ENCODE results near the gene SLC25A4. TPM values are rescaled to one million over a fixed set of nuclear protein-coding genes. Genes with fewer than 3 reads are reported as not detected.

SLC25A4 gene
- total and polyA plus RNA-seq, 2 of the 13 experiments (the other 11 are each of a cell fraction or from before 2014, with no cell fraction given): 30.3 to 42.1 TPM

DNA sequence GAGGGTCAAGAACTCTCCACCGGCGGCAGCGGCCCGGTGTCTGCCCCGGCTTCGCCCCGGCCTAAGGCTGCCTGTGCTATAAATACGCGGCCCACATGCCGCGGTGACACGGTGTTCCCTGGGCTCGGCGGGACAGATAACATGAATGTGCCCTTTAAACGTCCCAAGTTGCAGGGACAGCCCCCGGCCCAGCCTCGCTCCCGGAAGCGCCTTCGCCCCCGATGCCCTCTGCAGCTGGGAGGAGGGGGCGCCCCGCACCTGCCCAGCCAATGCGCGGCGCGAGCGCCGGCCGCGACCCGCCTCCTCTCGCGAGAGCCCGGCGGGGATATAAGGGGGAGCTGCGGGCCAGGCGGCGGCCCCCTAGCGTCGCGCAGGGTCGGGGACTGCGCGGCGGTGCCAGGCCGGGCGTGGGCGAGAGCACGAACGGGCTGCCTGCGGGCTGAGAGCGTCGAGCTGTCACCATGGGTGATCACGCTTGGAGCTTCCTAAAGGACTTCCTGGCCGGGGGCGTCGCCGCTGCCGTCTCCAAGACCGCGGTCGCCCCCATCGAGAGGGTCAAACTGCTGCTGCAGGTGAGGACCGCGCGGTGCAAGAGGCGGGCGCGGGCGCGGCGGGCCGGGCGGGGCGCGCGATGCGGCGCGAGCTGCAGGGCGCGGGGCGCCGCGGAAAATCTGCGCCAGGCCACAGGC, at the start of gene SLC25A4 (continued):
- TF ChIP-seq, protein P1, sequence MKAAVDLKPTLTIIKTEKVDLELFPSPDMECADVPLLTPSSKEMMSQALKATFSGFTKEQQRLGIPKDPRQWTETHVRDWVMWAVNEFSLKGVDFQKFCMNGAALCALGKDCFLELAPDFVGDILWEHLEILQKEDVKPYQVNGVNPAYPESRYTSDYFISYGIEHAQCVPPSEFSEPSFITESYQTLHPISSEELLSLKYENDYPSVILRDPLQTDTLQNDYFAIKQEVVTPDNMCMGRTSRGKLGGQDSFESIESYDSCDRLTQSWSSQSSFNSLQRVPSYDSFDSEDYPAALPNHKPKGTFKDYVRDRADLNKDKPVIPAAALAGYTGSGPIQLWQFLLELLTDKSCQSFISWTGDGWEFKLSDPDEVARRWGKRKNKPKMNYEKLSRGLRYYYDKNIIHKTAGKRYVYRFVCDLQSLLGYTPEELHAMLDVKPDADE (CRISPR knock-in tag; IDR thresholded peaks at IDR 0.05): peak; percentile 61; the same call in 1 of the 2 replicates
- TF ChIP-seq HDAC6 (IDR thresholded peaks at IDR 0.05; ENCODE audit: low read depth, low read length): no peak
- no peak; a peak in 2 of 4 replicates for TF ChIP-seq KLF16 (CRISPR knock-in tag; IDR thresholded peaks at IDR 0.05)
- no peak for TF ChIP-seq MBNL3 (CRISPR knock-in tag; conservative IDR thresholded peaks at IDR 0.05)
- TF ChIP-seq ZNF850 (CRISPR knock-in tag; conservative IDR thresholded peaks at IDR 0.05): no peak
- TF ChIP-seq, protein P2, sequence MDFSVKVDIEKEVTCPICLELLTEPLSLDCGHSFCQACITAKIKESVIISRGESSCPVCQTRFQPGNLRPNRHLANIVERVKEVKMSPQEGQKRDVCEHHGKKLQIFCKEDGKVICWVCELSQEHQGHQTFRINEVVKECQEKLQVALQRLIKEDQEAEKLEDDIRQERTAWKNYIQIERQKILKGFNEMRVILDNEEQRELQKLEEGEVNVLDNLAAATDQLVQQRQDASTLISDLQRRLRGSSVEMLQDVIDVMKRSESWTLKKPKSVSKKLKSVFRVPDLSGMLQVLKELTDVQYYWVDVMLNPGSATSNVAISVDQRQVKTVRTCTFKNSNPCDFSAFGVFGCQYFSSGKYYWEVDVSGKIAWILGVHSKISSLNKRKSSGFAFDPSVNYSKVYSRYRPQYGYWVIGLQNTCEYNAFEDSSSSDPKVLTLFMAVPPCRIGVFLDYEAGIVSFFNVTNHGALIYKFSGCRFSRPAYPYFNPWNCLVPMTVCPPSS (IDR thresholded peaks at IDR 0.05): no peak
- no peak for TF ChIP-seq TEAD2 (CRISPR knock-in tag; IDR thresholded peaks at IDR 0.05)
- no peak for TF ChIP-seq SMARCE1 (IDR thresholded peaks at IDR 0.05; ENCODE audit: borderline replicate concordance)
- TF ChIP-seq KDM5A (IDR thresholded peaks at IDR 0.05; ENCODE audit: borderline replicate concordance, low read length): no peak
- 0 out of 2 replicates have a peak, but pooled peaks have one; percentile 49 for TF ChIP-seq ZNF224 (CRISPR knock-in tag; IDR thresholded peaks at IDR 0.05)
- TF ChIP-seq, protein P3, sequence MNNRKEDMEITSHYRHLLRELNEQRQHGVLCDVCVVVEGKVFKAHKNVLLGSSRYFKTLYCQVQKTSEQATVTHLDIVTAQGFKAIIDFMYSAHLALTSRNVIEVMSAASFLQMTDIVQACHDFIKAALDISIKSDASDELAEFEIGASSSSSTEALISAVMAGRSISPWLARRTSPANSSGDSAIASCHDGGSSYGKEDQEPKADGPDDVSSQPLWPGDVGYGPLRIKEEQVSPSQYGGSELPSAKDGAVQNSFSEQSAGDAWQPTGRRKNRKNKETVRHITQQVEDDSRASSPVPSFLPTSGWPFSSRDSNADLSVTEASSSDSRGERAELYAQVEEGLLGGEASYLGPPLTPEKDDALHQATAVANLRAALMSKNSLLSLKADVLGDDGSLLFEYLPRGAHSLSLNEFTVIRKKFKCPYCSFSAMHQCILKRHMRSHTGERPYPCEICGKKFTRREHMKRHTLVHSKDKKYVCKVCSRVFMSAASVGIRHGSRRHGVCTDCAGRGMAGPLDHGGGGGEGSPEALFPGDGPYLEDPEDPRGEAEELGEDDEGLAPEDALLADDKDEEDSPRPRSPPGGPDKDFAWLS (CRISPR knock-in tag; IDR thresholded peaks at IDR 0.05; ENCODE audit: borderline replicate concordance): no peak
- TF ChIP-seq ZFP82 (CRISPR knock-in tag; IDR thresholded peaks at IDR 0.05; ENCODE audit: borderline replicate concordance): 0 out of 2 replicates have a peak, but pooled peaks have one; percentile 66
- no peak for TF ChIP-seq ZNF30 (CRISPR knock-in tag; IDR thresholded peaks at IDR 0.05)
- TF ChIP-seq ZNF562 (CRISPR knock-in tag; IDR thresholded peaks at IDR 0.05; ENCODE audit: borderline replicate concordance): no peak
- TF ChIP-seq ZNF496 (CRISPR knock-in tag; IDR thresholded peaks at IDR 0.05; ENCODE audit: insufficient replicate concordance): no peak
- TF ChIP-seq, protein P4, sequence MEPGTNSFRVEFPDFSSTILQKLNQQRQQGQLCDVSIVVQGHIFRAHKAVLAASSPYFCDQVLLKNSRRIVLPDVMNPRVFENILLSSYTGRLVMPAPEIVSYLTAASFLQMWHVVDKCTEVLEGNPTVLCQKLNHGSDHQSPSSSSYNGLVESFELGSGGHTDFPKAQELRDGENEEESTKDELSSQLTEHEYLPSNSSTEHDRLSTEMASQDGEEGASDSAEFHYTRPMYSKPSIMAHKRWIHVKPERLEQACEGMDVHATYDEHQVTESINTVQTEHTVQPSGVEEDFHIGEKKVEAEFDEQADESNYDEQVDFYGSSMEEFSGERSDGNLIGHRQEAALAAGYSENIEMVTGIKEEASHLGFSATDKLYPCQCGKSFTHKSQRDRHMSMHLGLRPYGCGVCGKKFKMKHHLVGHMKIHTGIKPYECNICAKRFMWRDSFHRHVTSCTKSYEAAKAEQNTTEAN (CRISPR knock-in tag; conservative IDR thresholded peaks at IDR 0.05): 0 out of 2 replicates have a peak, but pooled peaks have one; percentile 74
- TF ChIP-seq, protein P5, sequence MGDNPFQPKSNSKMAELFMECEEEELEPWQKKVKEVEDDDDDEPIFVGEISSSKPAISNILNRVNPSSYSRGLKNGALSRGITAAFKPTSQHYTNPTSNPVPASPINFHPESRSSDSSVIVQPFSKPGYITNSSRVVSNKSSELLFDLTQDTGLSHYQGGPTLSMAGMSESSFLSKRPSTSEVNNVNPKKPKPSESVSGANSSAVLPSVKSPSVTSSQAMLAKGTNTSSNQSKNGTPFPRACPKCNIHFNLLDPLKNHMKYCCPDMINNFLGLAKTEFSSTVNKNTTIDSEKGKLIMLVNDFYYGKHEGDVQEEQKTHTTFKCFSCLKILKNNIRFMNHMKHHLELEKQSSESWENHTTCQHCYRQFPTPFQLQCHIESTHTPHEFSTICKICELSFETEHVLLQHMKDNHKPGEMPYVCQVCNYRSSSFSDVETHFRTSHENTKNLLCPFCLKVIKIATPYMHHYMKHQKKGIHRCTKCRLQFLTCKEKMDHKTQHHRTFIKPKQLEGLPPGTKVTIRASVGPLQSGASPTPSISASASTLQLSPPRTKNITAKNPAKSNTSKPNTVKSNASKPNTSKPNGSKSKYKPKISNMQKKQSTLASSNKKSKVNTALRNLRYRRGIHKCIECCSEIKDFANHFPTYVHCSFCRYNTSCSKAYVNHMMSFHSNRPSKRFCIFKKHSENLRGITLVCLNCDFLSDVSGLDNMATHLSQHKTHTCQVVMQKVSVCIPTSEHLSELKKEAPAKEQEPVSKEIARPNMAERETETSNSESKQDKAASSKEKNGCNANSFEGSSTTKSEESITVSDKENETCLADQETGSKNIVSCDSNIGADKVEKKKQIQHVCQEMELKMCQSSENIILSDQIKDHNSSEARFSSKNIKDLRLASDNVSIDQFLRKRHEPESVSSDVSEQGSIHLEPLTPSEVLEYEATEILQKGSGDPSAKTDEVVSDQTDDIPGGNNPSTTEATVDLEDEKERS (CRISPR knock-in tag; IDR thresholded peaks at IDR 0.05): peak; percentile 54; the same call in 1 of the 2 replicates
- no peak for TF ChIP-seq CHD4 (IDR thresholded peaks at IDR 0.05; ENCODE audit: borderline replicate concordance, low read length)
